HG02678 (cell line): ENCODE data around the gene GRK1.
"Not testable (repeated sequence)": the region's sequence is repeated elsewhere in the genome, so short reads cannot be mapped to it uniquely, and the experiment has no call there.

Experiments used
- ATAC-seq: cut with Tn5 transposase; IDR thresholded peaks from one replicate; pipeline ENCODE4 v1.9.1; 2021; ENCODE audit warnings: mild to moderate bottlenecking, moderate library complexity; ENCODE audit not compliant: unreplicated experiment

The GRK1 gene

DNA sequence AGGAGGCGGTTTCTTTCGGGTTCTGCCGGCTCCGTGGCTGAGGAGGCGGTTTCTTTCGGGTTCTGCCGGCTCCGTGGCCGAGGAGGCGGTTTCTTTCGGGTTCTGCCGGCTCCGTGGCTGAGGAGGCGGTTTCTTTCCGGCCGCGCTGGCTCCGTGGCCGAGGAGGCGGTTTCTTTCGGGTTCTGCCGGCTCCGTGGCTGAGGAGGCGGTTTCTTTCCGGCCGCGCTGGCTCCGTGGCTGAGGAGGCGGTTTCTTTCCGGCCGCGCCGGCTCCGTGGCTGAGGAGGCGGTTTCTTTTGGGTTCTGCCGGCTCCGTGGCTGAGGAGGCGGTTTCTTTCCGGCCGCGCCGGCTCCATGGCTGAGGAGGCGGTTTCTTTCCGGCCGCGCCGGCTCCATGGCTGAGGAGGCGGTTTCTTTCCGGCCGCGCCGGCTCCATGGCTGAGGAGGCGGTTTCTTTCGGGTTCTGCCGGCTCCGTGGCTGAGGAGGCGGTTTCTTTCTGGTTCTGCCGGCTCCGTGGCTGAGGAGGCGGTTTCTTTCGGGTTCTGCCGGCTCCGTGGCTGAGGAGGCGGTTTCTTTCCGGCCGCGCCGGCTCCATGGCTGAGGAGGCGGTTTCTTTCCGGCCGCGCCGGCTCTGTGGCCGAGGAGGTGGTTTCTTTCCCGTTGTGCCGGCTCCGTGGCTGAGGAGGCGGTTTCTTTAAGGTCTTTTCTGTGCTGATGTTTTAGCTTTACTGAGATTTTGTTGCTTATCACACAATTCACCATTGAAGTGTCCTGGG lies 85.4 kb downstream of the GRK1 start:
- not testable (repeated sequence) for ATAC-seq

DNA sequence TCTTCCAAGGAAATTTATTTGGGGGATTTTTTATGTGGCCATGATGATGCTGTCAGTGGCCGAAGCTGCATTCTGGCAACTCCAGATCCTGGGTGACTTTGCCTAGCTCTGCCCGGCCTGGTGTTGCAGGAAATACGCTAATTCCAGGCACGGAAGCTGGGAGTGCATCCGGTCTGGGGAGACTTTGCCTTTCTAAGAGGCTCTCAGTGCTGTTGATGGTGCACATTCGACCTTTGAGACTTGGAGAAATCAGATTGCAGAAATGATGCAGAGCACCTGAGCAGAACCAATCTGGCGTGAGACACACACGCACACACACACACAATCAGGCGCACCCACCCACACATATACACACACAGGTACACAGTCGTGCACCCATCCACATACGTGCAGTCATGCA lies 86.2 kb downstream of the GRK1 start:
- ATAC-seq, result no peak

DNA sequence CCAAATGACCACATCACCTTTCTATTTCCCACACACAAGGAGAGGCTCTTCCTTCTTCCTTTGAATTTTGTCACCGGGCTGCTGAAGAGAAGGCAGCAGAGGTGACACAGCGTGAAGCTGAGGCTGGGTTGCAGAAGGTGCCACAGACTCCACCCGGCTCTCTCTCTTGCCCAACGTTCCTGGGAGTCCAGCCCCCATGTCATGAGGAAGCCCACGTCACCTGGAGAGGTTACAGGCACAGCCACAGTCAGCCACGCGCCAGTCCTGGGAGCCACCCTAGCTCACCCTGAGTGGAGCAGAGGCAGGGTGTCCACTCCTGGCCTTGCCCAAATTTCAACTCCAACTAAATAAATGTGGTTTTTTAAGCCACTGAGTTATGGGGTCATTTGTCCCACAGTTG lies 87.2 kb downstream of the GRK1 start:
- ATAC-seq, result no peak

DNA sequence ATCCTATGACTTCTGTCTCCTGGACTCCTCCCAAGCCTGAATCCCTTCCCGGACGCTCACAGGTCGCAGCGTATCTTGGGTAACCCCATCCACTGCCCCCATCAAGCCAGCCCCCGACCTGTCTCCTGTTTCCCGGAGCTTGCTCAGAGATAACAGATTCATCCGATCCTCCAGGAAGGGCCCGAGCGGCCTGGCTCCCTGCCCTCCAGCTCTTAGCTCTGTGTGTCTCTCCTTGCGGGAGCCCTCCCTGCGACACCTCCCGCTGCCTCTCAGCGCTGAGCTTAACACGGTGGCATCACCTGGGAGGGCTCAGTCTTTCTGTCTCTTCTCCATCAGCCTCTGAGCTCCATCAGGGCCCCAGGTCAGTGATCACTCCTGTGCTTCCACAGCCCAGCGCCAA lies 87.7 kb downstream of the GRK1 start:
- ATAC-seq, result no peak

DNA sequence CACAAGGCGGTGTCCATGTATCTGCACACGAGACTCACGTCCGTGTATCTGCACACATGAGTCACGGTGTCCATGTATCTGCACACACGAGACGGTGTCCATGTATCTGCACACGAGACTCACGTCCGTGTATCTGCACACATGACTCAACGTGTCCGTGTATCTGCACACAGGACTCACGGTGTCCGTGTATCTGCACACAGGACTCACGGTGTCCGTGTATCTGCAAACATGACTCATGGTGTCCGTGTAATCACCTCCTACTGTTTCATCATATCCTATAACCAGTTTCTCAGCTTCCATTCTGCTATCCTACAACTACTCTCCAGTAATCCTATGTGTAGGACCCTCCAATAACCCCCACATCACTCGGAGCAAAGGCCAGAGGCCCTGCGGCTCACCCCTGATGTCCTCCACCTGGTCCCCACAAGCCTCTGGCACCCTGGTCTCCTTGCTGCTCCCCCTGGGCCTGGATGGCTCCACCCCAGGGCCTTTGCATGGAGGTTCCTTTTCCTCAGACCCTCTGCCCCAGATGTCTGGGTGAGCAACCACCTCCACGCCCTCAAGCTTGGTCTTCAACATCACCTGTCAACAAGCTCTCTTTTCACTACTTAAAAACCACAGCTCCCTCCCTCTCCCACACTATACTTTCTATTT lies 89.5 kb downstream of the GRK1 start:
- ATAC-seq, result no peak

DNA sequence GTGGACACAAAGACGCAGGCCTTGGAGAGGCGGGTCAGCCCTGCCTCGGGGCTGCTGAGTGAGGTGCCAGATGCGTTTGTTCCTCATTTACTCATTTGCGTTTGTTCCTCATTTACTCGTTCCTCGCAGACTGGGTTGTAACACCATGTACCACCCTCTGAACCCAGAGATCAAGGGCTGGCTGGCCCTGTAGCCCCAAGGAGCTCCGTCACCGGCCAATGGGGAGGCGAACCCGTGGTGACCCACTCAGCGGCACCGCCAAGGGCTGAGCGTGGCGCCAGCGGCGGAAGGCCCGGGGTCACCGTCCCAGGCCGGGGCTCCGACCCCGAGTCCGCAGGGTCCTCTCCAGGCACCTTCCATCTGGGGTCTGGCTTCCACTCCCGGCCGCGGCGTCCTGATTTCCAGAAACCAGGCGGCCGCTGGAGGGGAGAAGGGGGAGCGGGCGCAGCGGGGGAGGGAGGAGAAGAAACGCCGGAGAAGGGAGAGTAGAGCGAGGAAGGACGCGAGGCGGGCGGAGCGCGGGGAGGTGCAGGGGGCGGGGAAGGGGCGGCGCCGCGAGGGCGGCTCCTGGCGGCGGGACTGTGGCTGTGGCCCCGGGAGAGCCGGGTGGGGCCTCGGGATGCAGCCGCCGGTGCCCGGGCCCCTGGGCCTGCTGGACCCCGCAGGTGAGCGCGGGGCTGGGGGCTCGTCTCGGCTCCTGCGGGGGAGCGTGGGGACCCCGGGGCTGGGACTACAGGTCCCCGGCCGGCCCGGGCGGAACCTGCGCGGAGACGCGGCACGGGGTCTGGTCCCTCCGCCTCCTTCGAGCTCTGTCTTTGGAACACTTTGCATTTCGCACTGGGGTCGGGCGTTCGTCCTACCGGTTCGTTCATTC lies 91.9 kb downstream of the GRK1 start, which contains the start of gene TMEM255B:
TMEM255B (plus strand) TSS at position 576 of the 874 bp plus-strand sequence; CDS start at position 620, 44 bp downstream.
- ATAC-seq, result peak; percentile 79

DNA sequence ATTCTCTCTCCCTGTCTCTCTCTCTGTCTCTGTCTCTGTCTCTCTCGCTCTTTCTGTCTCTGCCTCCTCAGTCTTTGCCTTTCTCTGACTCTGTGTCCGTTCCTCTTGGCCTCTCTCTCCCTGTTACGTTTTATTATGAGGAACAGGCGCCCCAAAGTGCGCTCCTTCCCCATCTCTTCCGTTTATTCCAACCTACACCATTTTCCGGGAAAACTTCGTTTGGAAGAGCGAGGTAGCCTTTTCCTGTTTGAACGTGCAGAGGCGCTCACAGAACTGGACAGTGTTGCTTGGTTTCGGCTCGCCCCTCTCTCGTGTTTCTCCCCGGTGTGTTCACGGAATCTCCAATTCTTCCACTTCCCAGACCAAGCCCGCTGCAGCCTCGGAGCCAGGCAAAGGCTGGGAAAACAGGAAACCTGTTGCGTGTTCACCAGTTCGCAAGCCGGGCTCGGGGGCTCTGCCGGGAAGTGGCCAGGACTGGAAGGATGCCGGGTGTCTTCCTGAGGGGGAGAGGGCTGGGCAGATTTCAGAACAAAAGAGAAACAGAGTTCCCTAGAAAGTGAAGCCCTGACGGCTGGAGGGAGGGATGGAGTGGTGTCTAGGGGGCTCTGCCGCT lies 92.6 kb downstream of the GRK1 start:
- no peak for ATAC-seq

DNA sequence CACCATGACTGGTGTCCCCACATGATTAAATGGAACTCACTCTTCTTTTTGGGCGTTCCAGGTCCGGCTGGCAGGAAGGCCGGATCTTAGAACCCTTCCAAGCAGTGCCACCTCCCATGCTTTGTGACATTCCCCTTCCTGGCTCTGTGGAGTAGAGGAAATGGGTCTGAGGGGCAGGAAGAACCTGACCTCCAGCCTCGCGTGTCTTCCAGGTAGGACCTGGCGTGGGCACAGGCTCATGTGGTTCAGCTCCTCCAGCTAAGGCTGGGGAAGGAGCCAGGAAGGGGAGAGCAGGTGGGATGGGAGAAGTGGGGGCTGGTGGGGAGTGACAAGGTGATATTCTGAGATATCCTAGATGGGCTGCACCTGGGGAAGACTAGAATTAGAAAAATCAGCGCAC lies 94.1 kb downstream of the GRK1 start:
- no peak for ATAC-seq

DNA sequence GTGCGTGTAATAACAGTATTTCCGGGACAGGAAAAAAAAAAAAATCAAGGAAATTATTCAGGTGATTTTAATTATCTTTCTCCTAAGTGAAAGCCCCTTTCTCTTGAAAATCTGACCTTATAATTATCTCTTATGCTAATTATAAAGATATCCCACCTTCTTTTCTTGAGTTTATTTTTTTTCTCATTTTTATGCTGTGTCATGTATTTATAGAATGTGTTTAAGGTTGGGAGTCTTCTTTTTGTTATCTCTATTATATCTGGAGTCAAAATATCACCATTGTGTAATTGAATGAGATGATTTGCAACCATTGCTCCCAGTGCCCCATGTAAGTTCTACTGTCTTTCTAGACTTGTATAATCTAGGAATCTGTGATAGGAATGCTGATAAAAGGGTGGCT lies 95.1 kb downstream of the GRK1 start:
- no peak for ATAC-seq

DNA sequence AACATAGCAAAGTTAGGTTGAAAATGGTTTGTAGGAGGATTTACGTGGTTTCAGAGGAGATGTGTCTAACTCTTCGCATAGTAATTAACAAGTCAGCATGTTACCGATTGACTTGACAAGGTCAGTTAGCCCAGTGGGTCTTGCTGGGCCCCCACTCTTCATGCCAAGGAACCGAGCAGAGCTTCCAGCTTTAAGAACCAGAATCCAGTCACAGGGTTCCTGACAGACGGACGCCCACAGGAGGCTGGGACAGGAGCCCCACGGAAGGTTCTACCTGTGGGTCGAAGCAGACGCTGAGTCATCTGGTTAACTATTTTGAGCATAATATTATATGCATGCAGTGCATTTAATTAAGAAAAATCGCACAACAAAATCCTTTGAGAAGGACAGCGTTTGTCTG lies 95.5 kb downstream of the GRK1 start:
- no peak for ATAC-seq

DNA sequence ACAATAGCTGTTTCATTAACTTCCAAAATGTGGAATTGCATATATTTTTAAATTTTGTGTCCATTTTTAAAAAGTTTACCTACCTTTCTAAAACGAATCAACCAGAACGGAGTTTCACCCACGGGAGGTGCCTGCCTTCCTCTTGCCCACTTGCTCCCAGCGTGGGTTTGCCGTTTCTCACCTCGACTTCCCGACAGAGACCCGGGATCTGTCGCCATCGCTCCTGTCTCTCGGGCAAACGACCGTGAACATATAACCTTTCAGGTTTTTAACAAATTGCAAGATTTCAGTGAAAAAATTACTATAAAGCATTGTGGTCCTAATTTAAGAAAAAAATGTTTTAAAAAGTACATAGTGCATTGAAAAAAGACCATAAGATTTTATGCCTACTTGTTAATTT lies 96.2 kb downstream of the GRK1 start:
- no peak for ATAC-seq

DNA sequence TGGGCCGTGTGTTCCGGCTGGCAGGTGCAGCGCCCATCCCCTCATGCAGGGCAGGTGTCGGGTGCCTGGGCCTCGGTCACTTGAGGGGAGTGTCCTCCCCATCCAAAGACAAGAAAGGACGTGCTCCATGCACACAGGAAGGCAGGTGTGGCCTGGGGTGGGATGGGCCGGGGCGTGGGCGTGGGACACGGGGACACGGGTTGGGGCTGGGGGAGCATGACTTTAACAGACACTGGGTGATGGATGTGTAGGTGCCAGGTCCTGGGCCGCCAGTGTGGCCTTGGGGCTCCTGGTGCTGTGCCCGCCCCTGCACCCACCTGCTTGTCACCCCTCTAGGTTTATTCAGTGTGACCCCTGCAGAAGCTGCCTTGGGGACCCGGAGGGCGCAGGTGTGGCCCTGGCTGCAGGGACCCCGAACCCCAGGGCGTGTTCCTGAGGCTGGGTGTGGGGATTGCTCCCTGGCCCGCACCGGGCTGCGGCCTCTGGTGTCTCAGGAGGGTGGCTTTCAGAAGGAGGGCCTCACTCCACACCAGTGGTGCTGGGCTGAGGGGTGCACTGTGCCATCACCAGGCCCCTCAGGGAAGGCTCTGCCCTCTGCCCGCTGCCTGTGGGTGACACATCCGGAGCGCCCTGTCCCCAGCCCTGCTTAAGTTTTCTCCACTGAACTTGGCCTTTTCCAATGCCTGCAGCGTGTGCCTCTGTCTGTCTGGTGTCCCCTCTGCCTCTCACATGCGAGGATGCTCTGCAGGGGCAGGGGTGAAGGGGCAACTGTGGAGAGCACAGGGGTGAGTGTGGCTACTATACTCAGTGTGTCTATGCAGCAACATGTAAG lies 97.2 kb downstream of the GRK1 start:
- no peak for ATAC-seq

DNA sequence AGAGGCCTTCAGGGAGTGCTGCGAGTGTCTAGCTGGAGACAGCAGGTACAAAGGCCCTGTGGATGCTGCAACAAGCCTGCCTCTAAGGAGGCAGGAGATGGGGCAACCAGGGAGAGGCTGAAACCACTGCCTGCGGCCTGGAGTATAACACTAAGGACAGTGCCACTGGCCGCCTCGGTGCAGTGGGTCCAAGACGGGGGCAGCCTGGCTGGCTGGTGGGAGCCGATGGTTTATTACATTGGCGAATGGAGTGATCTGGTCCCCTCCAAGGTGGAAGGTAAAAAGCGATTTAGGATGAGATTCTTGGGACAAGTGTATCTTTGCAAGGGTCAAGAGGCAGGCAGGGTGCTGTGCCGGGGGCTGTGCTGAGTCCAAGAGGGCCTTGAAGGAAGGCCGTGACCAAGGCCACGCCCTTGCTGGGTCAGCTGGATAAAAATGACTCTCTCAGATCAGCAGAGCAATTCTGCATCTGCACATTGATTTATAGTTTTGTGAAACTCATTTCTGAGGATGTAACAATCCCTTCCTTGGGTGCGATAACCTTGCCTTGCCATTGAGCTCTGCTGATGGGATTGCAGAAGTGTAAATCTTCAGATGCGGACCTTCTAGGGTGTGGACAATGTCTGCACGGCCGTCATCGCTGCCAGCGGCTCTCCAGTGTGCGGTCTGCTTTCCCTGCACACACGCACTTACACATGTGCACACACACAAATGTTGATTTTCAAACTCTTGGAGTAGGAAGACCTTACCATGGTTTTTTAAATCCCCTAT lies 98.0 kb downstream of the GRK1 start:
- no peak for ATAC-seq

DNA sequence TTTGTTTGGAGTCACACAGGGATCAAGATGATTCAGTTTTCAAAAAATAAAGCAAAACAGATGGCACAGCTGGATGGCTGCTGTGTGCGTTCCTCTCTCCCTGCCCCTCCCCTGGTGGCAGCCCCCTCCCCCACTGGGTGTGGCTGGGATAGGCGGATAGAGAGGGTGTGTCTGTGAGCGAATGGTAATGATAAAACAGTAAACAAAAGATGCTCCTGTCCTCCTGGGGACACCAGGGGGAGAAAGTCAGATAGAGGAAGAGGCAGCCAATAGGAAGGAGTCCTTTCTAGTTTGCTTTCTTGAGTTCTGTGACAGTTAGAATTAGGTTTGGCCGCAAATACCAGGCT lies 98.5 kb downstream of the GRK1 start:
- ATAC-seq, result no peak

DNA sequence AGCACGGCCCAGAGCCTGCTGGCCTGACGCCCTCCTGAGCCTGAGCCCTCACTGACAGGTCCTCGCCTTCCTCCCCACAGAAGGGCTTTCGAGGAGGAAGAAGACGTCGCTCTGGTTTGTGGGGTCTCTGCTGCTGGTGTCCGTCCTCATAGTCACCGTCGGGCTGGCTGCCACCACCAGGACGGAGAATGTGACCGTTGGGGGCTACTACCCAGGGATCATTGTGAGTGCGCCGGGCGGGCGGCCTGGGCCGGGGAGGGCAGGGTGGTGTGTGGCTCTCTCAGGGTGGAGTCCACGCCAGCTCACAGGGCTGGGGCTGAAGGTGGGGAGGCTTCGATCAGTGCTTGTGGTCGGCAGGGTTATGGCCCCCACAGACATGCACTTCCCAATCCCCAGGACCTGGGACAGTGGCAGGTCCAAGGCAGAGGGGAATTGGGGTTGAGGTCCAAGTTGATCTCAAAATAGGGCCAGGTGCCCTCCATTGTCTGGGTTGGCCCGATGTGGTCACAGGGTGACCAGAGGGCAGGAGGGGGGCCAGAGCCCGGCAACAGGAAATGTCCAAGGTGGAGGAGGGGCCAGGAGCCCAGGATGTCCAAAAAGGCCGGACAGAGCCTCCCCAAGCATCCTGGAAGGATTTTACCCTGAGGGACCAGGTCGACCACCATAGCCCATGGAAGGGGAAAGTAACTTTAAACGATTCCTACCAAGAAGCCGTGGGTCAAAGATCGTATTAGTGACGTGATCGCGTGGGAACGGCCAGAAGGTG lies 99.2 kb downstream of the GRK1 start:
- ATAC-seq, result no peak

DNA sequence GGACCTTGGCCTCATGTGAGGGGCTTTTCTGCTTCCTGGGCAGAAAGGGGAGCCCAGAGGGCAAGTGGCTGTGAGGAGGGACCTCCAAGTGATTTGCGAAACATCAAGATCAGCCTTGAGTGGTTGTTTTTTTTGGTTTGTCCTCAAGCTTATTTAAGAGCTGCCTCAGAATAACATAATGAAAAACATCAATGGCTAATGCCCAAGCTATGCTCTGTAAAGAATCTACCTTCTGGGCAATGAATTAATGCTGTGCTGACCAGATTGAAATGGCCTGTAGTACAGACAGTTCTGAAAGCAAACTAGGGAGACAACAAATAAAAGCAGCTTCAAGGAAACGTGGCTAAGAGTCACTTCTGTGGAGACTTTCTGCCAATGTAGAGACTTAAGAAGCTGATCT lies 100.3 kb downstream of the GRK1 start:
- ATAC-seq, result no peak

DNA sequence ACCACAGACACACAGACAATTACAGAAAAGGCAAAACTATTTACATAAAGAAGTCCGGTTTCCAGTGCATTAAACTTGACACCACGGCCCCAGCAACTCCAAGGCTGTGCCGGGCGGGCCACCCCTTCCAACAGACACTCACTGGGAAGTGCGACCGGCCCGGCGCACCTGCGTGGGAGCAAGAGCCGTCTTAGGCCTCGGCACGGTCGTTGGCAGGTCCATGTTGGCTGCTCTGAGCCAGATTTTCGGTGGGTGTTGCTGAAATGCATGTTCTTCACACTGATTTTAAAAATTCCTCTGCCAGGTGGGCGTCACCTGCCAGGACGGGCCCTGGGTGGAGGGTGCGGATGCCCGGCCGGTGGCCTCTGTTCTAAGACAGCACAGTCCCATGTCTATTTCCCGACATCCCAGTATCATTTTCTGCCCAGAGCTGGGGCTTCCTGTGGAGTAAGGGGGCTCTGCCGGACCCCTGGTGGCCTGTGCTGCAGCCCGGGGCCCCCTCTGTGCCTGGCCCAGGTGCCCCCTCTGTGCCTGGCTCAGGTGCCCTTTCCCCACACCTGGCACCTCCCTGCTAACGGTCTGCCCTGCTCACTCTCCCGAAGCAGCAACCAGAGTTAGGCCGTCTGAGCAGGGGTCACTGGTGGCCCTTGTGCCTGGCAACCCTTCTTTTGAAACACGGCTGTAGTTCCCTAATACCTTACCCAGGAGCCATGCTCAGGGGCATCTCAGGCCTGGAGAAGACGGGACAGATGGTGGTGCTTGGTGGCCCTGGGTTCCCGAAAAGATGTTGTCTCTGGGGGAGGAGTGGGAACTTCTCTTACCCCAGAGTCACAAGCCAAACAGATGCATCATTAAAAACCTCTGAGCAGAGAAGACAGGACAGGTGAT lies 101.2 kb downstream of the GRK1 start:
- no peak for ATAC-seq

DNA sequence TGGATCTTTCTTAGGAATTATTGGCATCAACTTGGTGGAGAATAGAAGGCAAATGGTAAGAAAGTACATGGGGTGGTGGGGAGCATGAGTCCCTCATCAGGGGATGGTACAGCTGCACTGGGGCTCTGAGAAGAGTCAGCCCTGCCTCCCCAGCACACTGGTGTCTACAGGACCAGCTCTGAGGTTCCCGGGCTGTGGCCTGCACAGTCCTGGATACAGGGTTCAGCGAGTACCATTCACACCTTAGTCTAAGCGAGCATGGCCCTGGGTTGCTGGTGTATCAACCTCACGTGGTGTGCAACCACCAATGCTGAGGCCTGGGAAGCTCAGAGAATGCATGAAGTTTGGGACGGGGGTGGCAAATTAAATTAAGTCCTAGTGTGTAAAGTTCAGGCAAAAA lies 102.1 kb downstream of the GRK1 start:
- ATAC-seq, result no peak
